Liver (tissue), 9 donors: ENCODE results near the gene ARVCF. TPM values are rescaled to one million over a fixed set of nuclear protein-coding genes. Genes with fewer than 3 reads are reported as not detected.

Source experiments
- DNase-seq: peaks from one replicate; pipeline ENCODE4 v3.0.0-alpha.2; 2017; ENCODE audit warnings: low spot score
- H3K27ac ChIP-seq, 2 donors: one replicate each; pipeline ENCODE4 v1.7.0; 2013; ENCODE audit warnings: inconsistent platforms in 2 of 2, low read length in 2 of 2, control low read depth in 1 of 2, low read depth in 1 of 2, mild to moderate bottlenecking in 1 of 2
- H3K27me3 ChIP-seq, 4 donors: one replicate each; pipeline versions ENCODE4 v1.6.1 to v1.7.0; 2013; ENCODE audit warnings: low read length in 3 of 4, inconsistent platforms in 1 of 4, mild to moderate bottlenecking in 1 of 4, moderate library complexity in 1 of 4; ENCODE audit not compliant: control insufficient read depth in 4 of 4, insufficient read depth in 4 of 4
- H3K36me3 ChIP-seq, 4 donors: one replicate each; pipeline versions ENCODE4 v1.6.1 to v1.7.0; 2013; ENCODE audit warnings: low read length in 3 of 4, mild to moderate bottlenecking in 3 of 4, low read depth in 1 of 4, moderate library complexity in 1 of 4; ENCODE audit not compliant: control insufficient read depth in 4 of 4, insufficient read depth in 3 of 4
- H3K4me1 ChIP-seq, 4 donors: one replicate each; pipeline versions ENCODE4 v1.6.1 to v1.7.0; 2013; ENCODE audit warnings: low read length in 3 of 4, mild to moderate bottlenecking in 3 of 4, moderate library complexity in 1 of 4; ENCODE audit not compliant: control insufficient read depth in 4 of 4, insufficient read depth in 4 of 4
- H3K4me3 ChIP-seq, 3 donors: one replicate each; pipeline versions ENCODE4 v1.6.1 to v1.7.0; 2013; ENCODE audit warnings: low read length in 3 of 3, control low read depth in 1 of 3, low read depth in 1 of 3, mild to moderate bottlenecking in 1 of 3
- H3K9ac ChIP-seq, 2 donors: one replicate each; pipeline ENCODE4 v1.7.0; 2013; ENCODE audit warnings: low read length in 2 of 2, mild to moderate bottlenecking in 2 of 2, moderate library complexity in 2 of 2, control low read depth in 1 of 2, low read depth in 1 of 2
- H3K9me3 ChIP-seq, 4 donors: one replicate each; pipeline versions ENCODE4 v1.6.1 to v1.7.0; 2013; ENCODE audit warnings: low read length in 3 of 4; ENCODE audit not compliant: control insufficient read depth in 4 of 4
- EGR1 ChIP-seq, 2 donors: IDR thresholded peaks; 2 replicates each; pipeline ENCODE4 v1.6.1; 2016 to 2018; ENCODE audit warnings: antibody characterized with exemption in 2 of 2, low read depth in 2 of 2
- FOXA1 ChIP-seq: IDR thresholded peaks from 2 replicates; pipeline ENCODE4 v1.6.1; 2016; ENCODE audit warnings: antibody characterized with exemption
- GABPA ChIP-seq, 2 donors: IDR thresholded peaks in 1 of 2; conservative IDR thresholded peaks in 1 of 2; 2 replicates each; pipeline ENCODE4 v1.6.1; 2016; ENCODE audit warnings: antibody characterized with exemption in 2 of 2, mild to moderate bottlenecking in 1 of 2, moderate library complexity in 1 of 2
- HNF4A ChIP-seq, 2 donors: conservative IDR thresholded peaks; 2 replicates each; pipeline ENCODE4 v1.6.1; 2016; ENCODE audit warnings: antibody characterized with exemption in 2 of 2, mild to moderate bottlenecking in 2 of 2
- HNF4G ChIP-seq: IDR thresholded peaks from 2 replicates; pipeline ENCODE4 v1.6.1; 2016; ENCODE audit warnings: antibody characterized with exemption
- REST ChIP-seq: IDR thresholded peaks from 2 replicates; pipeline ENCODE4 v1.6.1; 2016; ENCODE audit warnings: antibody characterized with exemption, mild to moderate bottlenecking
- RXRA ChIP-seq, 2 donors: IDR thresholded peaks; 2 replicates each; pipeline ENCODE4 v1.6.1; 2017 to 2018; ENCODE audit warnings: antibody characterized with exemption in 2 of 2, mild to moderate bottlenecking in 1 of 2
- TAF1 ChIP-seq: conservative IDR thresholded peaks from 2 replicates; pipeline ENCODE4 v1.6.1; 2016; ENCODE audit warnings: antibody characterized with exemption, mild to moderate bottlenecking
- ZBTB33 ChIP-seq: IDR thresholded peaks from 2 replicates; pipeline ENCODE4 v1.6.1; 2016; ENCODE audit warnings: antibody characterized with exemption
- WGBS: extraction: QIAGEN DNeasy Blood & Tissue Kit; methylation state at CpG from one replicate; pipeline ENCODE4 v1.1.7; 2013; 5-methylcytosine and 5-hydroxymethylcytosine counted together
- polyA plus RNA-seq, 2 donors: library from polyadenylated mRNA; stranded (reverse) in 1 of 2; unstranded in 1 of 2; fragments of 200-250 nt in 1 of 2; fragments of >200 nt in 1 of 2; fragmentation: Nextera tagmentation in 1 of 2; extraction: Ambion mirVana in 1 of 2; gene quantifications; one replicate each; pipeline versions ENCODE4 v1.2.1 to v1.2.3, GENCODE V29; 2013 to 2015
- total RNA-seq, 2 donors: library from RNA; depleted of rRNA; stranded (reverse); fragments of >200 nt; gene quantifications; one replicate each; pipeline ENCODE4 v1.2.3, GENCODE V29; 2014
- donor health status: healthy.
- donor health status: healthy.
- donor health status: healthy.
- donor health status: healthy.
- donor health status: healthy.

Gene ARVCF
- total and polyA plus RNA-seq, 4 donors, result 3.8 to 48.8 (median 26.1) TPM

- Histone ChIP-seq H3K27me3 (no peaks in the 10 kb centered on the region), H3K9ac (no peak overlapping the region), H3K36me3 (peaks cover 0 to 30% (median 4%) of the 10 kb centered on the region in 4 donors), H3K27ac (no peak overlapping the region), H3K4me1 (peaks cover 2 to 20% (median 8%) of the 10 kb centered on the region in 4 donors), H3K4me3 (no peak overlapping the region), H3K9me3 (no peaks in the 10 kb centered on the region)
- DNase-seq, result no peak
- no peak for TF ChIP-seq ZBTB33
- TF ChIP-seq EGR1 (IDR thresholded peaks at IDR 0.05; ENCODE audit: low read depth in 2 of 2), result no peak
- TF ChIP-seq RXRA (IDR thresholded peaks at IDR 0.05), result no peak
- TF ChIP-seq REST, result no peak
- no peak for TF ChIP-seq TAF1
- WGBS, result 89% methylated on average over 8 of the region's 8 CpGs
Observed at GRCh38 chr22:19982991-19983578, 33.5 kb downstream of the ARVCF start.

DNA sequence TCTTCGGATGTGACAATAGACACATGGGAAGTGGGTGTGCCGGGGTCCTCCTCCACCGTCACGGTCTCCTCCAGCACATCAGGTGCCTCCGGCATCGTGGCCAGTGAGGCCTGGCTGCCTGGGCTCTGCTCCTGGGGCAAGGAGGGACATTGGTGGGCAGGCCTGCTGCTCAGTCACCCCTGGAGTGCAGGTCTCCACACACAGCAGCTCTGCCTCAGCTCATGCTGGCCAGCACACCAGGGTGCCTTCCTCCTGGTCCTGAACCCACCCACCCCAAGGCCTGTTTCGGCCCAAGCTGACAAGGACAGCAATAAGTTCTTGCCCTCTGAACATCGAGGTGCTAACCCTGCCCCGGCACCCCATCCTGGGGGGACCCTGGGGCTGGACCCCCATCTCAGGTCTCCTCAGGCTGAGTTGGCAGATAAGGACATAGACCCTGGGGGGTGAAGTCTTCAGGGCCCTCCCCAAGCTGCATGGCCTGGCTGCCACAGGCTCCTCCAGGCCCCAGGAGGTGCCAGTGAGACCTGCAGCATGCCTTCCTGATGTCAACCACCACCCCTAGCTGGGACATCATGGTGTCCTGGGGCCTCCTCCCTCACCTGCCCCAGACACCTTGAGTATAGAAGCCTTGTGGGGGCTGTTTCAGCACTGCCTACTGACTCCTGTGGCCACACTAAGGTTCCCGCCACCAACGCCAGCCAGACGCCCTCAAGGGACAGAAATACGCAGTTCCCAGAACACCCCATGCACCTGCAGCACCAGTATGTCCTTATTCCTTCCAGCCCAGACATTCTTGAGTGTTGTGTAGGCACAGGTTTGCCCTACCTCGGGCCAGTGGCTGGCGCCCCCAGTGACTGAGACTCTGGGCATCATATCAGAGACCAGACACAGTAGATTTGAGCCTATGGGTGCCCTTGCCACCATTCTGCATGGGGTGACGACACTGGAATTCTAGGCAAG lies 34.4 kb downstream of the ARVCF start:
- TF ChIP-seq HNF4G (no peak), HNF4A (conservative IDR thresholded peaks at IDR 0.05) (no peak), RXRA (IDR thresholded peaks at IDR 0.05) (no peak), REST (no peak), GABPA (IDR thresholded peaks at IDR 0.05 in 1 of 2, conservative IDR thresholded peaks at IDR 0.05 in 1 of 2) (no peak), EGR1 (IDR thresholded peaks at IDR 0.05; ENCODE audit: low read depth in 2 of 2) (no peak), TAF1 (no peak), FOXA1 (no peak)
- 95% methylated on average over 16 of the region's 16 CpGs for WGBS
- Histone ChIP-seq H3K4me3 (no peak overlapping the region), H3K27me3 (no peaks in the 10 kb centered on the region), H3K9me3 (no peaks in the 10 kb centered on the region), H3K36me3 (peaks cover 0 to 35% (median 4%) of the 10 kb centered on the region in 4 donors), H3K4me1 (peaks cover 2 to 13% (median 6%) of the 10 kb centered on the region in 4 donors), H3K9ac (no peak overlapping the region), H3K27ac (no peak overlapping the region)
- no peak for DNase-seq
